ENCODE data around the gene SORCS2.

The SORCS2 gene

GRCh38 chr4:7519638-7520376 lies 327.5 kb downstream of the SORCS2 start:
- FAIRE-seq = no peak

- FAIRE-seq = no peak
Observed at GRCh38 chr4:7521666-7522065, 329.3 kb downstream of the SORCS2 start.

GRCh38 chr4:7522452-7523220 lies 330.3 kb downstream of the SORCS2 start:
- no peak for FAIRE-seq

- no peak for FAIRE-seq
Observed at GRCh38 chr4:7523526-7523925, 331.2 kb downstream of the SORCS2 start.

- no peak for FAIRE-seq
Observed at GRCh38 chr4:7524064-7524682, 331.8 kb downstream of the SORCS2 start.

GRCh38 chr4:7524843-7525242 lies 332.5 kb downstream of the SORCS2 start:
- no peak for FAIRE-seq

- FAIRE-seq = no peak
Observed at GRCh38 chr4:7526491-7526890, 334.2 kb downstream of the SORCS2 start.

GRCh38 chr4:7526929-7527535 lies 334.7 kb downstream of the SORCS2 start:
- FAIRE-seq = no peak

GRCh38 chr4:7529368-7530080 lies 337.2 kb downstream of the SORCS2 start:
- FAIRE-seq = no peak

GRCh38 chr4:7530082-7530481 lies 337.7 kb downstream of the SORCS2 start:
- no peak for FAIRE-seq

GRCh38 chr4:7530932-7531639 lies 338.7 kb downstream of the SORCS2 start:
- no peak for FAIRE-seq

- no peak for FAIRE-seq
Observed at GRCh38 chr4:7531640-7531994, 339.3 kb downstream of the SORCS2 start.

GRCh38 chr4:7532043-7532442 lies 339.7 kb downstream of the SORCS2 start:
- FAIRE-seq = no peak

GRCh38 chr4:7533267-7533666 lies 340.9 kb downstream of the SORCS2 start:
- no peak for FAIRE-seq

- no peak for FAIRE-seq
Observed at GRCh38 chr4:7535094-7535493, 342.8 kb downstream of the SORCS2 start.

GRCh38 chr4:7535619-7536018 lies 343.3 kb downstream of the SORCS2 start:
- FAIRE-seq = no peak

- FAIRE-seq = no peak
Observed at GRCh38 chr4:7536876-7537275, 344.5 kb downstream of the SORCS2 start.

- no peak for FAIRE-seq
Observed at GRCh38 chr4:7537853-7538400, 345.6 kb downstream of the SORCS2 start.

- FAIRE-seq = no peak
Observed at GRCh38 chr4:7538518-7538917, 346.2 kb downstream of the SORCS2 start.

- no peak for FAIRE-seq
Observed at GRCh38 chr4:7539186-7539585, 346.8 kb downstream of the SORCS2 start.

GRCh38 chr4:7539659-7540058 lies 347.3 kb downstream of the SORCS2 start:
- FAIRE-seq = no peak

GRCh38 chr4:7540206-7540605 lies 347.9 kb downstream of the SORCS2 start:
- no peak for FAIRE-seq
